Measurements from ENCODE around the gene NTF3.

Gene NTF3

DNA sequence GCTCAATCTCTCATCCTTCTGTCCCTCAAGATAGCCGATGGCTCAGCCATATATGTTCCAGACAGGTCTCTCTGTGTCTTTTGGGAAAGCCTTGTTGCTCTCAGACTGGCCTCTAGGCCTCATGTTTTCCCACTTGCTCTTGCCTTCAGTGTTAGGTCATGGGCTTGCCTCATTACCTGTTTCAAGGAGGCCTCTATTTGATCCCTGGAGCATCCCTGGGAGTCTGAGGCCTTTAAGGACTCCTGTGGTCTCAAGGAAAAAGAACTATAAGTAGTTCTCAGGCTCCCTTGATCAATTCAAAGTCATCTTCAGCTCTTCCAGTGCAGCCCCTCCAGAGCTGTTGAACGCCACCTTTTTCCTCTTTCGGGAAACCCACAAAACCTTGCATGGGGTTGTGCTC lies 47.9 kb downstream of the NTF3 start:
- no peak overlapping the region for H2AK5ac ChIP-seq (ENCODE audit: low read length)
- H3K79me2 ChIP-seq (ENCODE audit: control insufficient read depth, insufficient read depth, low read length, poor library complexity) = no peaks in the 10 kb centered on the region
- H3K23ac ChIP-seq (ENCODE audit: low read length) = no peak overlapping the region
- no peak overlapping the region for H3K4ac ChIP-seq (ENCODE audit: low read depth, low read length)
- no peak overlapping the region for H2BK120ac ChIP-seq (ENCODE audit: insufficient read depth, low read length, poor library complexity)
- no peak overlapping the region for H2BK12ac ChIP-seq (ENCODE audit: low read length)
- H2AFZ ChIP-seq (ENCODE audit: insufficient read depth, low read length, poor library complexity) = no peak overlapping the region
- no peaks in the 10 kb centered on the region for H3K27me3 ChIP-seq (ENCODE audit: insufficient read depth, low read length)
- no peak overlapping the region for H3K27ac ChIP-seq (ENCODE audit: low read depth, low read length)
- H3K79me1 ChIP-seq (ENCODE audit: low read length) = no peaks in the 10 kb centered on the region
- no peak overlapping the region for H4K8ac ChIP-seq (ENCODE audit: low read depth, low read length)
- H2BK5ac ChIP-seq (ENCODE audit: low read depth, low read length, poor library complexity) = no peak overlapping the region
- H3K4me2 ChIP-seq (ENCODE audit: low read length) = no peak overlapping the region
- peaks cover 5% of the 10 kb centered on the region for H3K9me3 ChIP-seq (ENCODE audit: insufficient read depth, low read depth, low read length)
- no peak overlapping the region for H3K4me3 ChIP-seq (ENCODE audit: low read depth, low read length)
- H3K18ac ChIP-seq (ENCODE audit: low read length) = no peak overlapping the region
- H4K91ac ChIP-seq (ENCODE audit: low read depth, low read length) = no peak overlapping the region
- no peak overlapping the region for H3K9ac ChIP-seq (ENCODE audit: low read length)
- no CpG with 5 or more reads among the region's 3 CpGs for WGBS (ENCODE audit: extremely low coverage, insufficient coverage, insufficient read length)
- DNase-seq = no peak
- H3K36me3 ChIP-seq (ENCODE audit: control insufficient read depth in 1 of 2, insufficient read depth in 2 of 2, low read length in 2 of 2) = no peaks in the 10 kb centered on the region
- no peak overlapping the region for H3K14ac ChIP-seq (ENCODE audit: low read length)
- H4K12ac ChIP-seq (ENCODE audit: low read depth, low read length) = no peak overlapping the region
- peaks cover 2 to 3% of the 10 kb centered on the region in 2 experiments for H3K4me1 ChIP-seq (ENCODE audit: control insufficient read depth in 1 of 2, insufficient read depth in 2 of 2, low read length in 2 of 2)

DNA sequence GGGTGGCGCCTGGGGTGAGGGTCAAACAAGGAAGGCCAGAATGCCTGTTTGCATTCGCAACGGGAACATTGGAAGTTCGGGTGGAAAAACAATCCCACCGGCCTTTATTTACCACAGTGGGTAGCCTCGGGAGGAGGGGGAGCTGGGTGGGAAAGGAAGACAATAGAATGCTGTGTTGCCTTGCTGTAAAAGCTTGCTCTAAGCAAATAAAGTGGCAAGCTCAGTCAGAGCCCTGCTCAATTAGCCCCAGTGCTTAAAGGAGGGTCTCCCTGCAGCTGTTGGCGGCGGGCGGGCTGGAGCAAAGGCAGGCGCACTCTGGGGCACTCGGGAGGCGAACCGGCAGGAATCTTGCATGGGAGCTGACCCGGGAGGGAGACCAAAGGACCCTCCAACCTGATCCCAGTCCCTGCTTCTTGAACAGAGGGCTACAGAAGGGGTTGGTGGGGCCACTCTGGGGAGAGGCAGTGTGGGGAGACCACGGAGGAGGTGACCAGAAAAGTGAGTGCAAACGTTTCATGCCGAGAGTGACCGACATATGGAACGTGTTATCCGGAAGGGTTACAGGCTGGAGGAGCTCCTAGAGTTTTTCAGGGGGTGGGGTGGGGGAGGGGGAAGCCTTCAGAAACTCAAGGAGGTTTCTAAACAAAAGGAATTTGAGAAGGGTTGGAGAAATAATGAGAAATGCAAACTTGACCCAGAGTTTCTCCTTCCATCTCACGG lies 48.5 kb downstream of the NTF3 start:
- WGBS (ENCODE audit: extremely low coverage, insufficient coverage, insufficient read length) = no CpG with 5 or more reads among the region's 21 CpGs
- H3K14ac ChIP-seq (ENCODE audit: low read length) = no peak overlapping the region
- H3K4ac ChIP-seq (ENCODE audit: low read depth, low read length) = no peak overlapping the region
- H2AK5ac ChIP-seq (ENCODE audit: low read length) = no peak overlapping the region
- H3K36me3 ChIP-seq (ENCODE audit: control insufficient read depth in 1 of 2, insufficient read depth in 2 of 2, low read length in 2 of 2) = no peaks in the 10 kb centered on the region
- H3K27ac ChIP-seq (ENCODE audit: low read depth, low read length) = no peak overlapping the region
- H4K91ac ChIP-seq (ENCODE audit: low read depth, low read length) = no peak overlapping the region
- H4K8ac ChIP-seq (ENCODE audit: low read depth, low read length) = no peak overlapping the region
- no peak overlapping the region for H2BK120ac ChIP-seq (ENCODE audit: insufficient read depth, low read length, poor library complexity)
- peak overlapping the region; percentile 50 for H3K4me2 ChIP-seq (ENCODE audit: low read length)
- H3K23ac ChIP-seq (ENCODE audit: low read length) = no peak overlapping the region
- no peak overlapping the region for H2BK12ac ChIP-seq (ENCODE audit: low read length)
- no peak overlapping the region for H2AFZ ChIP-seq (ENCODE audit: insufficient read depth, low read length, poor library complexity)
- DNase-seq = no peak
- H3K9ac ChIP-seq (ENCODE audit: low read length) = no peak overlapping the region
- no peak overlapping the region for H4K12ac ChIP-seq (ENCODE audit: low read depth, low read length)
- no peaks in the 10 kb centered on the region for H3K79me1 ChIP-seq (ENCODE audit: low read length)
- no peak overlapping the region for H3K18ac ChIP-seq (ENCODE audit: low read length)
- peaks cover 5% of the 10 kb centered on the region for H3K9me3 ChIP-seq (ENCODE audit: insufficient read depth, low read depth, low read length)
- H3K79me2 ChIP-seq (ENCODE audit: control insufficient read depth, insufficient read depth, low read length, poor library complexity) = no peaks in the 10 kb centered on the region
- H3K4me1 ChIP-seq (ENCODE audit: control insufficient read depth in 1 of 2, insufficient read depth in 2 of 2, low read length in 2 of 2) = peaks cover 2 to 3% of the 10 kb centered on the region in 2 experiments
- no peak overlapping the region for H3K4me3 ChIP-seq (ENCODE audit: low read depth, low read length)
- H3K27me3 ChIP-seq (ENCODE audit: insufficient read depth, low read length) = no peaks in the 10 kb centered on the region
- no peak overlapping the region for H2BK5ac ChIP-seq (ENCODE audit: low read depth, low read length, poor library complexity)

DNA sequence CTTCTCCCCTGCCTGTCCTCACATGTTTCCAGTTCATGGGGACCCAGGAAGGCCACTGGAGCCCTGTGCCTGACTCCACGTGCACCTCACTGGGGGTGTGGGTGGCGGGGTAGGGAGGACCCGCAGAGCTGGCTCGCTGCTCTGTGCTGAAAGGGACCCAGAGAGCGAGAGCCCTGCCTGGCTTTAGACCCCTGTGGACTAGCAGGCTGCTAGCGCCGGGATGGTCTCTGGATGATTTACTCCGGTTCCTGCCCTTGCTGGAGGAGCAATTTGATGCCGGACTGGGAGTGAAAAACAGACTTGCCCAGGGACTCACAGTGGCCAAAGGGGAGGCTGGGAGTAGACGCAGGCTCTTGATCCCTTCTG lies 49.0 kb downstream of the NTF3 start:
- Histone ChIP-seq H2BK12ac (ENCODE audit: low read length) (no peak overlapping the region), H4K91ac (ENCODE audit: low read depth, low read length) (no peak overlapping the region), H4K8ac (ENCODE audit: low read depth, low read length) (no peak overlapping the region), H3K4ac (ENCODE audit: low read depth, low read length) (no peak overlapping the region), H3K23ac (ENCODE audit: low read length) (no peak overlapping the region), H3K18ac (ENCODE audit: low read length) (no peak overlapping the region), H3K14ac (ENCODE audit: low read length) (no peak overlapping the region), H3K79me2 (ENCODE audit: control insufficient read depth, insufficient read depth, low read length, poor library complexity) (no peaks in the 10 kb centered on the region), H3K9me3 (ENCODE audit: insufficient read depth, low read depth, low read length) (peaks cover 5% of the 10 kb centered on the region), H3K27ac (ENCODE audit: low read depth, low read length) (no peak overlapping the region), H4K12ac (ENCODE audit: low read depth, low read length) (no peak overlapping the region), H3K4me2 (ENCODE audit: low read length) (peak overlapping the region; percentile 18), H2BK5ac (ENCODE audit: low read depth, low read length, poor library complexity) (no peak overlapping the region), H3K4me3 (ENCODE audit: low read depth, low read length) (no peak overlapping the region), H3K27me3 (ENCODE audit: insufficient read depth, low read length) (no peaks in the 10 kb centered on the region), H3K36me3 (ENCODE audit: control insufficient read depth in 1 of 2, insufficient read depth in 2 of 2, low read length in 2 of 2) (no peaks in the 10 kb centered on the region), H2AFZ (ENCODE audit: insufficient read depth, low read length, poor library complexity) (no peak overlapping the region), H2AK5ac (ENCODE audit: low read length) (no peak overlapping the region), H3K79me1 (ENCODE audit: low read length) (no peaks in the 10 kb centered on the region), H3K9ac (ENCODE audit: low read length) (no peak overlapping the region), H3K4me1 (ENCODE audit: control insufficient read depth in 1 of 2, insufficient read depth in 2 of 2, low read length in 2 of 2) (peaks cover 2 to 3% of the 10 kb centered on the region in 2 experiments), H2BK120ac (ENCODE audit: insufficient read depth, low read length, poor library complexity) (no peak overlapping the region)
- WGBS (ENCODE audit: extremely low coverage, insufficient coverage, insufficient read length) = no CpG with 5 or more reads among the region's 10 CpGs
- no peak for DNase-seq

DNA sequence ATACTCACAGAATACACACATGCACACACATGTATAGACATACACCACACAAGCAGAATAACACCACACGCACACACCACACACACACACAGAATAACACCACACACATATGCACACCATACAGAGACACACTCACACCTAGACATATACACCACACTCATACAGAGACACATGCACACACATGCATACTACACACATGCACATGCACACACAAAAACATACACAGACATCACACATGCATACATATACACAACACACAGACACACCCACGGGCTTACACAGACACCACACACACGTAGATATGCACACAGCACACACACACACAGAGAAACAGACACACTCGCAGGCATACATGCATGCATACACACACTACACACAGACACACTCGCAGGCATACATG lies 49.7 kb downstream of the NTF3 start:
- Histone ChIP-seq H3K79me1 (ENCODE audit: low read length) (no peaks in the 10 kb centered on the region), H4K91ac (ENCODE audit: low read depth, low read length) (no peak overlapping the region), H3K23ac (ENCODE audit: low read length) (no peak overlapping the region), H3K9ac (ENCODE audit: low read length) (no peak overlapping the region), H3K4ac (ENCODE audit: low read depth, low read length) (no peak overlapping the region), H2BK120ac (ENCODE audit: insufficient read depth, low read length, poor library complexity) (no peak overlapping the region), H3K18ac (ENCODE audit: low read length) (no peak overlapping the region), H3K27me3 (ENCODE audit: insufficient read depth, low read length) (no peaks in the 10 kb centered on the region), H3K9me3 (ENCODE audit: insufficient read depth, low read depth, low read length) (peaks cover 5% of the 10 kb centered on the region), H3K27ac (ENCODE audit: low read depth, low read length) (no peak overlapping the region), H3K4me2 (ENCODE audit: low read length) (no peak overlapping the region), H4K8ac (ENCODE audit: low read depth, low read length) (no peak overlapping the region), H3K79me2 (ENCODE audit: control insufficient read depth, insufficient read depth, low read length, poor library complexity) (no peaks in the 10 kb centered on the region), H3K14ac (ENCODE audit: low read length) (no peak overlapping the region), H2BK5ac (ENCODE audit: low read depth, low read length, poor library complexity) (no peak overlapping the region), H4K12ac (ENCODE audit: low read depth, low read length) (no peak overlapping the region), H2AFZ (ENCODE audit: insufficient read depth, low read length, poor library complexity) (no peak overlapping the region), H2AK5ac (ENCODE audit: low read length) (no peak overlapping the region), H3K4me1 (ENCODE audit: control insufficient read depth in 1 of 2, insufficient read depth in 2 of 2, low read length in 2 of 2) (peaks cover 2 to 3% of the 10 kb centered on the region in 2 experiments), H2BK12ac (ENCODE audit: low read length) (no peak overlapping the region), H3K4me3 (ENCODE audit: low read depth, low read length) (peak overlapping the region; percentile 5), H3K36me3 (ENCODE audit: control insufficient read depth in 1 of 2, insufficient read depth in 2 of 2, low read length in 2 of 2) (no peaks in the 10 kb centered on the region)
- no peak for DNase-seq
- no CpG with 5 or more reads among the region's 5 CpGs for whole genome bisulfite sequencing (ENCODE audit: extremely low coverage, insufficient coverage, insufficient read length)

Measured in trophoblast cell (in vitro differentiated cells and primary cell).